Right renal pelvis (tissue), 4 donors: ENCODE results near the gene MKRN3. TPM values are rescaled to one million over a fixed set of nuclear protein-coding genes. Genes with fewer than 3 reads are reported as not detected.
"Not testable (repeated sequence)": the region's sequence is repeated elsewhere in the genome, so short reads cannot be mapped to it uniquely, and the experiment has no call there.

Experiments
- DNase-seq, 4 donors: peaks; one replicate each; pipeline ENCODE4 v3.0.0-alpha.2; 2013; ENCODE audit warnings: low read depth in 4 of 4, low spot score in 3 of 4, missing footprints in 1 of 4
- polyA plus RNA-seq, 4 donors: library from polyadenylated mRNA; unstranded; fragments of 120-200 nt; gene quantifications; one replicate each; pipeline ENCODE4 v1.2.1, GENCODE V29; 2013; ENCODE audit not compliant: insufficient read length in 4 of 4

The MKRN3 gene
- polyA plus RNA-seq, 4 donors: 0.26 to 2.2 (median 1.3) TPM

- no peak for DNase-seq
Observed at GRCh38 chr15:23578521-23579150, 13.2 kb downstream of the MKRN3 start.

- DNase-seq: no peak
Observed at GRCh38 chr15:23588268-23588667, 22.8 kb downstream of the MKRN3 start.

- no peak for DNase-seq
Observed at GRCh38 chr15:23589012-23589411, 23.5 kb downstream of the MKRN3 start.

GRCh38 chr15:23594252-23594770 lies 28.8 kb downstream of the MKRN3 start:
- DNase-seq: no peak

- DNase-seq: no peak
Observed at GRCh38 chr15:23595368-23595767, 29.9 kb downstream of the MKRN3 start.

- DNase-seq: no peak
Observed at GRCh38 chr15:23596736-23597135, 31.3 kb downstream of the MKRN3 start.

- DNase-seq: not testable (repeated sequence)
Observed at GRCh38 chr15:23597278-23597677, 31.8 kb downstream of the MKRN3 start.

GRCh38 chr15:23599053-23599452 lies 33.6 kb downstream of the MKRN3 start:
- DNase-seq: no peak

GRCh38 chr15:23602124-23602523 lies 36.6 kb downstream of the MKRN3 start:
- DNase-seq: no peak

- no peak for DNase-seq
Observed at GRCh38 chr15:23606226-23606625, 40.8 kb downstream of the MKRN3 start.

- no peak for DNase-seq
Observed at GRCh38 chr15:23616536-23616935, 51.1 kb downstream of the MKRN3 start.

Other genes with a start within 250 kb of the MKRN3 start
- not detected for gene GOLGA6L26, start 231.5 kb upstream of the MKRN3 start, polyA plus RNA-seq
- 1 to 10 TPM in 2 of 4 donors, under 1 TPM in 2; 0.79 to 1.3 (median 1.0) TPM for gene GOLGA8S, start 210.9 kb upstream of the MKRN3 start, polyA plus RNA-seq
- gene GOLGA6L2, start 118.4 kb upstream of the MKRN3 start, polyA plus RNA-seq: under 1 TPM in 1 of 4 donors, not detected in 3; 0.03 TPM
- gene MAGEL2, start 82.2 kb downstream of the MKRN3 start, polyA plus RNA-seq: 1 to 10 TPM; 5.0 to 5.9 (median 5.2) TPM
- gene NDN, start 121.6 kb downstream of the MKRN3 start, polyA plus RNA-seq: 100 to 1,000 TPM in 1 of 4 donors, 10 to 100 TPM in 3; 74.2 to 101 (median 90.2) TPM